Kidney (tissue), 14 donors: ENCODE results near the gene TULP4. TPM values are rescaled to one million over a fixed set of nuclear protein-coding genes. Genes with fewer than 3 reads are reported as not detected.
"Not testable (repeated sequence)": the region's sequence is repeated elsewhere in the genome, so short reads cannot be mapped to it uniquely, and the experiment has no call there.

Source experiments
- DNase-seq, 5 donors: peaks; one replicate each; pipeline ENCODE4 v3.0.0-alpha.2; 2013 to 2020
- FAIRE-seq: peaks from 2 replicates; lab custom pipeline; 2012; peaks lifted over from hg19 to GRCh38; lab: Jason Lieb, UNC
- H3K27ac ChIP-seq, 2 donors: one replicate each; pipeline ENCODE4 v1.7.0; 2013; ENCODE audit warnings: low read depth in 2 of 2, low read length in 2 of 2, inconsistent platforms in 1 of 2
- H3K27me3 ChIP-seq: one replicate; pipeline ENCODE4 v1.7.1; 2013; ENCODE audit warnings: low read length, inconsistent platforms; ENCODE audit not compliant: control insufficient read depth, insufficient read depth
- H3K36me3 ChIP-seq, 3 donors: one replicate each; pipeline versions ENCODE4 v1.7.0 to v1.7.1; 2013; ENCODE audit warnings: low read length in 3 of 3, control low read depth in 1 of 3, inconsistent platforms in 1 of 3; ENCODE audit not compliant: insufficient read depth in 3 of 3, control insufficient read depth in 2 of 3
- H3K4me1 ChIP-seq, 3 donors: one replicate each; pipeline versions ENCODE4 v1.7.0 to v1.7.1; 2013; ENCODE audit warnings: low read length in 3 of 3, inconsistent platforms in 1 of 3, low read depth in 1 of 3; ENCODE audit not compliant: control insufficient read depth in 2 of 3, insufficient read depth in 2 of 3
- H3K4me3 ChIP-seq, 3 donors: one replicate each; pipeline versions ENCODE4 v1.7.0 to v1.8.1; 2013; ENCODE audit warnings: low read length in 3 of 3, control low read depth in 1 of 3, inconsistent platforms in 1 of 3
- H3K9ac ChIP-seq, 3 donors: one replicate each; pipeline versions ENCODE4 v1.7.0 to v1.7.1; 2013; ENCODE audit warnings: low read length in 3 of 3, control low read depth in 1 of 3, inconsistent platforms in 1 of 3
- H3K9me3 ChIP-seq, 3 donors: one replicate each; pipeline versions ENCODE4 v1.7.0 to v1.7.1; 2013; ENCODE audit warnings: low read length in 3 of 3, control low read depth in 1 of 3, inconsistent platforms in 1 of 3; ENCODE audit not compliant: control insufficient read depth in 2 of 3, insufficient read depth in 1 of 3
- CTCF ChIP-seq: IDR thresholded peaks from 3 replicates; pipeline ENCODE4 v1.5.1; 2012; ENCODE audit warnings: mild to moderate bottlenecking, moderate library complexity, borderline replicate concordance; ENCODE audit not compliant: insufficient read depth; ENCODE audit errors: extremely low read depth
- intact Hi-C: fragments of 100-400 bp; cut with DNase I; formaldehyde crosslinking; loops from one replicate; pipeline ENCODE4 v1.11.1; 2022
- polyA plus RNA-seq: library from polyadenylated mRNA; stranded (reverse); fragments of 350-450 nt; fragmentation: Illumina TruSeq; extraction: RNeasy Lipid Tissue Mini Kit (QIAGEN cat#74804); gene quantifications from one replicate; pipeline ENCODE4 v1.2.3, GENCODE V29; 2014; ENCODE audit warnings: low read depth, low replicate concordance; ENCODE audit not compliant: insufficient read depth
- total RNA-seq: library from RNA; stranded (reverse); fragmentation: NEBNext Ultra II Directional; extraction: Animal tissue kit (Norgen Biotek cat#: 25700); gene quantifications from one replicate; pipeline ENCODE4 v1.2.1, GENCODE V29; 2021
- donor health status: control.
- donor health status: control.
- donor health status: control.
- donor health status: control.
- donor health status: control.
- donor health status: DM: yes; HTN: yes; CAD: no.
- donor health status: Normal renal cell carcinoma (clear cell type).

Gene TULP4
- total and polyA plus RNA-seq, 2 donors from 2014 or later = 3.3 to 114 TPM

- intact Hi-C loops, H3K27me3 ChIP-seq, FAIRE-seq, H3K36me3 ChIP-seq, H3K4me3 ChIP-seq, H3K9ac ChIP-seq, DNase-seq, H3K4me1 ChIP-seq, H3K9me3 ChIP-seq, H3K27ac ChIP-seq: not testable (repeated sequence)
Measured at GRCh38 chr6:158350731-158351130, 38.5 kb downstream of the TULP4 start.

GRCh38 chr6:158353883-158354877 is 41.9 kb downstream of the TULP4 start:
- Histone ChIP-seq H3K9ac (no peak overlapping the region), H3K36me3 (no peaks in the 10 kb centered on the region), H3K27me3 (no peaks in the 10 kb centered on the region), H3K4me3 (no peak overlapping the region), H3K4me1 (peaks cover 0 to 3% (median 0%) of the 10 kb centered on the region in 3 donors), H3K9me3 (no peaks in the 10 kb centered on the region), H3K27ac (no peak overlapping the region)
- intact Hi-C loops = no loop called here
- no peak for DNase-seq
- TF ChIP-seq CTCF = no peak
- FAIRE-seq = no peak

DNA sequence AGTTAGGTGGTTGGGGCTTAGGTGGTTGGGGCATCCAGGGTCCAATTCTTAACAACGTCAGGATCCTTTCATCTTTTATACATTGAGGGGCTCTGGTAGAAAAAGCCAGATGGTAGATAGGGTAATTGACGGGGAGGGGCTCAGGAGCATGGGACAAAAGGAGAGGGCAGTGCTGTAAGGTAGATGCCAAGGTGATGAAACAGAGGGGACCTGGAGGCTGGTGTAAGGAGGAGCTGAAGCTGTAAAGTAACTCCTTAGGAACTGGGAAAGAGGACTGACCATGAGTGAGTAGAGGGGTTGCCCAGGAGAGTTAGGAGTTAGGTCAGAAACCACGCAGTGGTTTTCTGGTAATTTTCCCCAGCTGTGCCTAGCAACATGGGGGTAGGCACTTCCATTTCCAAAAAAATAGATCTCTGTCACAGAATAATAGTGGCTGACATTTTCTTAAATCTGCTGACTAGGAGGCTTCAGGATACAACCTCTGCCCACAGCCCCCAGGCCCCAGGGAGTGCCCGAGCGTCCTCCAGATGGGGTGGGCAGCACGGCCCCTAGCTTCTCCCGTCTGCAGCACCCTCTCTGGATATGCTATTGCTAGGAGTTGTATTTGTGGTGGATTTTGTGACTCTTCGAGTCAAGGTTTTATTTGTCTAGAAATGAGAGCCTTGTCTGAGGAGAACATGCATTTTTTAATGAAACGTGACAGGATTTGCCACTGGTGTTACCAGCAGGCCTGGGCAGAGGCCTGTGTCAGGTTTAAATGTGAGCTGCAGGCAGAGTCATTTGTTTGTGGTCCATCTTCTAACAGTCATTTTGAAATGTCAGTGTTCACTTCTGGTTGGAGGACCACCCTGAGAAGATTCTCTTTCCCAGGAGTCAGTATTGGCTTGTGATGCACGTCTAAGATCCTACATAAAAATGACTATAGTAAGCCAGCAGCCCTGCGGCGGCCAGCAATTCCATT is 44.6 kb downstream of the TULP4 start:
- Histone ChIP-seq H3K4me1 (peaks cover 0 to 3% (median 0%) of the 10 kb centered on the region in 3 donors), H3K9ac (no peak overlapping the region), H3K27me3 (no peaks in the 10 kb centered on the region), H3K27ac (no peak overlapping the region), H3K36me3 (no peaks in the 10 kb centered on the region), H3K9me3 (no peaks in the 10 kb centered on the region), H3K4me3 (no peak overlapping the region)
- no peak for DNase-seq
- FAIRE-seq = no peak
- TF ChIP-seq CTCF = no peak
- intact Hi-C loops = no loop called here
